HG03045 (cell line): ENCODE results near the gene LACTBL1.

ENCODE experiments used
- ATAC-seq: cut with Tn5 transposase; IDR thresholded peaks from one replicate; pipeline ENCODE4 v1.9.1; 2021; ENCODE audit warnings: mild to moderate bottlenecking, moderate library complexity; ENCODE audit not compliant: unreplicated experiment

The LACTBL1 gene

DNA sequence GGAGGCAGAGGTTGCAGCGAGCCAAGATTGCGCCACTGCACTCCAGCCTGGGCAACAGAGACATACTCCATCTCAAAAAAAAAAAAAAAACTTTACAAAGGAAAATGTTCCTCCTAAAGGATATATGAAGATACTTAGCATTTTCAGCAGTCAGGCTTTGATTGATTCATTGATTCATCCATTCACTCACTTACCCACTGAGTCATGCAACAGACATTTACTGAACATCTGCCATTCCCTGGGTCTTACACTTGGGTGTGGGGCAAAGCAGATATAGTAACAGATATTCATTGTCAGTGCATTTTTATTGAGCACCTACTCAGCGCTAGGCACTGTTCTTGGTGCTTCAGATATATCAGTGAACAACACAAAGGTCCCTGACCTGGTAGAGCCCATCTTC lies 5.6 kb upstream of the LACTBL1 start:
- ATAC-seq: no peak

DNA sequence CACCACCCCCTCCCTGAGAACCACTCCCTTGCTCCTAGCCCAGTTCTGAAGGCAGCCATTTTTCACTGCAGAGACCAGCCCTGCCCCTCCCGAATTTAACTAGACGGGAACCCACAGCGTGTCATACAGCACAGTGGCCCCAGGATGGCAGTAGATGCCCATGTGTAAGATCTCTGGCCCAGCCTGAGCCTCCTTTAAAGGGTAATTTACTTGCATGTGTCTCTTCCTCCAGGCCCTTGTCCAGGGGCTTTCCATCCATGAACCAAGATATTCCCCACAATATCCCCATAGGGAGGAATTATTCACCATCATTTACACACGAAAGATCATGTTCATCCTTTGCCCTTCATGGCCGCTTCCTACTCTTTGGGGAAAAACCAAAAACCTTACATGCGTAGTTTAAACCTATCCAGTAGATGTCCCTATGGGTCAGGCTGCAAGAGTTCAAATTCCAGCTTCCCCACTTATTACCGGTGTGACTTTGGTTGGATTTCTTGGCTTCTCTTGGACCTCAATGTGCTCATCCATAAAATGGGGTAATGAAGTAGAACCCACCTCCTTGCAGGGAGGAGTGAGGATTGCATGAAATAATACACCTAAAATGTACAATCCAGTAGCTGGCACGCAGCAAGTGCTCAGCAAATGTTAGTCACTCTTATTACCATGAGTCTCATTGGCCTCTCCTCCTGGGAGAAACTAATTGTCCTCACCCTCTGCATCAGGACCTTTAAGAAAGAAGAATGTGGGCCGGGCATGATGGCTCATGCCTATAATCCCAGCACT lies 4.0 kb upstream of the LACTBL1 start:
- no peak for ATAC-seq

DNA sequence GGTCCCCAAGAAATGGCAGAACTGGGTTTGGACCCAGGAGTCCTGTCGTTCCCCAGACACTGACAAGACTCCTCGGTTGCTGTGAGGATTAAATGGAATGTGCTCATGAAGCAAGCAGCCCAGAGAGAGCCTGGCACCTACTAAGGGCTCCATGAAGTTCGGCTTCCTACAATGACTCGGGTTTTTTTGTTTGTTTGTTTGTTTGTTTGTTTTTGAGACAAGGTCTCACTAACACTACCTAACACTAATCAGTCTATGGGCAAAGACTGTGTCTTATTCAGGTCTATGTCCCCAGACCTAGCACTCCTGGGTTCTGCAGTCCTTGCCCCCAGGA lies 3.4 kb upstream of the LACTBL1 start:
- no peak for ATAC-seq

- no peak for ATAC-seq
These were observed 3.0 kb upstream of the LACTBL1 start for GRCh38 chr1:22975694-22976093.

DNA sequence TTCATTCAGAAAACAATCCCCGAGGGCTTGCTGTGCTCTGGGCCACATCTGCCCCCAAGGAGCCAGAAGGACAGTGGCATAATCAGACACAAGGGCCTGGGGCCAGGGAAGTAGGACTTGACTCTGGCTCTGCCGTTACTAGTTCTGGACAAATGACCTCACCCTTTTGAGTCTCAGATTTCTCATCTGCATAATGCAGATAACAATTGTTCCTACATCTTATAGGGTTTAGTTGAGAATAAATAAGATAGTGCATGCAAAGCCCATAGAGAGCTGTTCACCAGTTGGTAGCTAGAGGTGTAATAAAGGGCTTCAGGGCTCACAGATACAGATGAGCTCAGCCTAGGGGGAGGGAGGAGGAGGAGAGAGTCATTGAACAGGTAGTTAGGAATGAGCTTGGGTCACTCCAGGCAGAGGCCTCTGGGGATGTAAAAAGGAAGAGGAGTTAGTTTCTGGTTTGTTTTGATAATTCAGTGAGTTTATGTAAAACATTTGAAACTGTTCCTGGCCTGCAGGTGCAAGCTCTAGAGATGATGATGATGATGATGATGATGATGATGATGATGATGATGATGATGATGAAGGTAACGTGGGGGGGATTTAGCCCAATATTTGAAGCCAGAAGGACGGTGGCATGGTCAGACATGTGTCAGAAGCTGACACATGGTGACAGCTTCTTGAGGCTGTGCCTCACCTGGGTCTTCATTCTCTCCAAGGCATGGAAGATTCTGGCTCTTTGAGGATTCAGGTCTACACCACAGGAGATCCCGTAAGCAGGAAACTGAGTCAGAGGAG lies 858 bp downstream of the LACTBL1 start:
- ATAC-seq: no peak

DNA sequence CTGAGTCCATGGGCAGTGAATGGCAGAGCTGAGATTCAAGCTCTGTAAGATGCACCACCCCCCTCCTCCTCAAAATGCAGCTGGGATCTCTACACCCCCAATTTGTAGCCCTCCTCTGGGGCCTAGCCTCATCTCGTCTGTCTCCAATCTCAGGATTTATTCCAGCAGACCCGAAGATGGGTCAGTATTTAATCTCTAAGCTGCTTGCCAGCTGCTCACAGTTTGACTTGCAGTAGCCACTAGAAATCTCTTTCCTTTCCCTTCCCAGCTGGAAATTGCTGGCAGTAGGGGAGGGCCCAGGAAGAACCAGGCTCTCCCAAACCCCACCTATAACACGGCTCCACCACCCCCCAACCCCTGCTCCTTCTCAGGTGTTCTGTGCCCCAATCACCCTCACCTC lies 1.5 kb downstream of the LACTBL1 start:
- ATAC-seq: no peak

DNA sequence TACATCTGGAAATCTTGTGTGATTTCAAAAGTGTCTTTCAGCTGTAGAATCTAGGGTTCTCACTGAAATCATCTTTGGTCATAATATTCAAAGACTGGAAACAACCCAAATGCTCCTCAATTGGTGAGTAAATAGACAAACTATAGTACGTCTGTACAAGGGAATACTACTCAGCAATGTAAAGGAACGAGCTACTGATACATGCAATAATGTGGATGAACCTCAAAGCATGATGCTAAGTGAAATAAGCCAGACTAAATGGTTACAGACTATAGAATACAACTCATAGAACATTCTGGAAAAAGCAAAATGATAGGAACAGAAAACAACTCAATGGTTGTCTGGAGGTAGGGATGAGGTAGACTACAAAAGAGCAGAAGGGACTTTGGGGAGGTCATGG lies 2.6 kb downstream of the LACTBL1 start:
- ATAC-seq: no peak

DNA sequence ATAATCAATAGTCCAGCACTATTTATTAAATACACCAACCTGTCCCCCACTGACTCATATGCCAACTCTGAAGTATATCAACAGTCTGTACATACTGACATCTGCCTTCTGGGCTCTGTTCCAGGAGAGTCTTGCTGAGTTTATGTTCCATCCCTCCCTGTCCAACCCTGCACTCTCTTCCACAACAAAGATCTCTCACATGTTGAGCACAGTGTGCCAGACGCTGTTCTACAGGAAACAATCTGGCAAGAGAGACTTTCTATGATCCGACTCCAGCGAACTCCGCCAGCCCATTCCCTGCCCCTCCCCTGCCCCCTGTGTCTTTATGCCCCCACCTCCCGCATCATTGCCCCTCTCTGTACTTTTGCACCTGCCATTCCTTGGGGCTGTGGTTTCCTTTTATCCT lies 3.4 kb downstream of the LACTBL1 start:
- no peak for ATAC-seq

DNA sequence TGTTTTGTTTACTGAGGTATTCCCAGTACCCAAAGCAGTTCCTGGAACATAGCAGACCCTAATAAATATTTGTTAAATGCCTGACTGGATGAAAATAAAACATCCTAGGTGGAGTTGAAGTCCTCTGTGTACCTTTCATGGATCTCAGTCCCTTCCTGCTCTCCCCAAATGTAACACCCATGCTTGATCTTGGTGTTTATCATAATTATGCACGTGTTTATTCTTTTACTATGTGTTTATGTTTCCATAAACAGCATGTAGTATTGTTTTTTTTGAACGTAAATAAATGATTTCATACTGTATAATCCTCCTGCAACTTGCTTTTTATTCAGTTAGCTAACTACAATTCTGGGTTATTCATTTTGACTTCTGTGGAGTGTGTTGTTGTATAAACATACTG lies 4.8 kb downstream of the LACTBL1 start:
- no peak for ATAC-seq

DNA sequence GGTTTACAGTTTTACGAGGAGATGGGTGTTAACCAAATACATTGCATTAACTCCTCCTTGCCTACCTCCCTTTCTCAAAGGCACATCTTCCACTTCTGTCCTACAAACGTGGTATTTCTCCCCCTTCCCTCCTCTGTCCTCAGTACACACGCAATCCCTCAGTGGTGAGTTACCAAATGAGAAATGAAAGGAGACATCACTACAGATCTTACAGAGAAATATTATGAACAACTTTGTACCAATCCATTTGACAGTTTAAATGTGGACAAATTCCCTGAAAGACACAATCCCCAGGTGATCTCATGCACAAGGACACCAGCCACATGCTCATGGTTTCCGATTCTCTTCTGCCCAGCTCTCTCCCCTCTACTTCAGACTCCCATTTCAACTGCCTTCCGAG lies 6.4 kb downstream of the LACTBL1 start:
- no peak for ATAC-seq

- ATAC-seq: no peak
These were observed 9.5 kb downstream of the LACTBL1 start for GRCh38 chr1:22963044-22963677.

DNA sequence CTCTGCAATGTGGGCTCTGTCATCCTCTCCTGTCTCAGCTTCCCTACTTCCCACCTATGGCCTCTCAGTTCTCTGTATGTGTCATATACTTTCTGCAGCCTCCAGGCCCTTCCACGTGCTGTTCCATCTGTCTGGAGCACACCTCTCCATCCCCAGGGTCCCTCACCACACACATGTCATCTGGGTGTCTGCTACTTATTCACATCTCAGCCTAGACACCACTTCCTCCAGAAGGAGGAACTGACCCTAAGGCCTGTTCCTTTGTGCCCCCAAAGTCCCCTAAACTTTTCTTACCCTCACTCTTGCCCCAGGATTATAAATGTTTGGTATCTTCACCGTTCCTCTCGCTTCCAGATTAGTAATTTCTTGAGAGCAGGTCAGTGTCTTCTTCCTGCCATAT lies 10.1 kb downstream of the LACTBL1 start:
- no peak for ATAC-seq

DNA sequence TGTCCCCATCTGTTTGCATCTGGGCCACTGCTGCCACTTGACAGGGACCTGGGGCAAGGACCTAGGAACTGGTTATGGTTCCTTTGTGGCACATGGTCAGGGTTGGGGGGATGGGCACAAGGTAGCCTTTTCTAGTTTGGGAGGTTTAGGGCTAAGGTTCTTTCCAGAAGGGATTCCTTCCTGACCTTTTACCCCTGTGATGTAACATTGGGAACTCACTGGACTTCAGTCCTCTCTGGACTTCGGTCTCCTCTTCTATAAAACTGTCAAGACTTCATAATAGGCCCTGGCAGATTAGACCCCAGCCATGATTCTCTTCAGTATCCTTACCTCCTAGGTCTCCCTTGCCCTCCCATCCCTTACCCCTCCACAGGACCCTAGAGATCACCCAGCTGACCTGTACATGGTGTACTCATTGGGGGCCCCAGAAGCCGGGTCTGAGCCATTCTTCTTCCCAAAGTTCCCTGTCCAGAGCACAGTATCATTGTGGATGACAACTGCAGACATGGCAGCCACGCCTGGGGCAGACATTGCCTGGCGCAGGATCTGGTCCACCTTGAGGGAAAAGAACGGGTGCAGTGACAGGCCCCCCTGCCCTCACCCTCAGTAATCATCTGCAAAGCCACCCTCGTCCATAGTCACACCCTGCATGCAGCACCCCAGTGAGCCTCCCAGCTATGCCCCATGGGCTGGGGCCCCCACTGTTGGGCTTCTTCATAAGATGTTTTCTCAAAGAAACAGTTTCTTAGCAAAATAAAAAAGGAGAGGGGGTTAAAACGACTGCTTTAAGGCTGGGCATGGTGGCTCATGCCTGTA lies 12.9 kb downstream of the LACTBL1 start:
- ATAC-seq: no peak

- no peak for ATAC-seq
These were observed 14.1 kb downstream of the LACTBL1 start for GRCh38 chr1:22958556-22958955.

GRCh38 chr1:22957066-22957465 lies 15.6 kb downstream of the LACTBL1 start:
- no peak for ATAC-seq

DNA sequence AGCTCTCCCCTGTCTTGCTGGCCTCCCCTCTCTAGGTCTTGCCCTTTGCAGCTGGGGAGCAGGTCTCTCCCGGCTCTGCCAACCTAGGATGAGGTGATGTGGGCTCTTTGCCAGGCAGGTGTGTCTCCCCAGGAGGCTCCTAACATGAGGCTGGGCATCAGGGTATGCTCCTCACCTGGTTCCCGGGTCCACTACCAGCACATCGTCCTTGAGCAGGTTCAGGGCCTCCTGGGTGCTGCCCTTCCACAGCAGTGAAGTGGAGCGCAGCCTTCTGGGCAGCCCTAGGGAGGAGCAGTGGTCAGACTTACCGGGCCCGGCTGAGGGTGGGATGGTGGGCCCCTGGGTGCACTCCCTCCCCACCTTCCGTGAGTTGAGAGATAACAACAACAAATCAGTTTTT lies 17.5 kb downstream of the LACTBL1 start:
- no peak for ATAC-seq

GRCh38 chr1:22953740-22954141 lies 18.9 kb downstream of the LACTBL1 start:
- no peak for ATAC-seq

- ATAC-seq: no peak
These were observed 19.5 kb downstream of the LACTBL1 start for GRCh38 chr1:22953057-22953739.

- ATAC-seq: no peak
These were observed 20.0 kb downstream of the LACTBL1 start for GRCh38 chr1:22952694-22953056.

GRCh38 chr1:22951796-22952195 lies 20.9 kb downstream of the LACTBL1 start:
- ATAC-seq: no peak
